Measurements from ENCODE around the gene CGB7.
A peak's percentile ranks its signal among the peaks of the same experiment; 100 is the strongest.
"Not testable (repeated sequence)": the region's sequence is repeated elsewhere in the genome, so short reads cannot be mapped to it uniquely, and the experiment has no call there.

The CGB7 gene

DNA sequence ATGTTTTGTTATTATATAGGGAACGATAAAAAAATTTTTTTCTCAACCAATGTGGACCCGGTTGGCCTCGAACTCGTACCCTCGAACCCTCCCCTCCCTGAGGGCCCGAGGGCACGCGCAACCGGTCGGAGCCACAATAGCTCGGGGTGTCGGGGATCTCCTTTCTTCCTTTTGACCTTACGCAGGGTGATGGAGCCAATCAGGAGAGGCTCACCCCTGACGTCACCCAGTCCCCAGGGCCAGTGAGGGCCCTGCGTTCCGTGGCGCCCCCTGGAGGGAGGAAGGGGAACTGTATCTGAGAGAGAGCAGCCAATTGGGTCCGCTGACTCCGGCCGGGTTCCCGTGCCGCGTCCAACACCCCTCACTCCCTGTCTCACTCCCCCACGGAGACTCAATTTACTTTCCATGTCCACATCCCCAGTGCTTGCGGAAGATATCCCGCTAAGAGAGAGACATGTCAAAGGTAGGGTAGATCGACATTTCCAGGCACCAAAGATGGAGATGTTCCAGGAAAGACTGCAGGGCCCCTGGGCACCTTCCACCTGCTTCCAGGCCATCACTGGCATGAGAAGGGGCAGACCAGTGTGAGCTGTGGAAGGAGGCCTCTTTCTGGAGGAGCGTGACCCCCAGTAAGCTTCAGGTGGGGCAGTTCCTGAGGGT lies 25.8 kb downstream of the CGB7 start, which contains the start of gene CGB2:
Gene CGB2, plus strand, starts transcription at position 249 of the 660 bp plus-strand sequence. Its CDS starts 206 bp downstream, at position 455.
- H3K36me3 ChIP-seq (ENCODE audit: insufficient read depth, low read length); H3K4me1 ChIP-seq (ENCODE audit: insufficient read depth, low read length); H3K27ac ChIP-seq (ENCODE audit: low read depth, low read length); H3K27me3 ChIP-seq (ENCODE audit: insufficient read depth, low read length); H3K9ac ChIP-seq (ENCODE audit: low read depth, low read length); H3K9me3 ChIP-seq (ENCODE audit: insufficient read depth, low read depth, low read length); H3K4me3 ChIP-seq (ENCODE audit: low read length): not testable (repeated sequence)
- WGBS, result 87% methylated on average over 24 of the region's 28 CpGs

- H3K4me3 ChIP-seq (ENCODE audit: low read length); H3K27me3 ChIP-seq (ENCODE audit: insufficient read depth, low read length); H3K4me1 ChIP-seq (ENCODE audit: insufficient read depth, low read length); H3K27ac ChIP-seq (ENCODE audit: low read depth, low read length); H3K9me3 ChIP-seq (ENCODE audit: insufficient read depth, low read depth, low read length); H3K9ac ChIP-seq (ENCODE audit: low read depth, low read length); H3K36me3 ChIP-seq (ENCODE audit: insufficient read depth, low read length): not testable (repeated sequence)
- 97% methylated on average over 4 of the region's 8 CpGs for WGBS
These were observed 27.2 kb downstream of the CGB7 start for GRCh38 chr19:49030323-49030722.

DNA sequence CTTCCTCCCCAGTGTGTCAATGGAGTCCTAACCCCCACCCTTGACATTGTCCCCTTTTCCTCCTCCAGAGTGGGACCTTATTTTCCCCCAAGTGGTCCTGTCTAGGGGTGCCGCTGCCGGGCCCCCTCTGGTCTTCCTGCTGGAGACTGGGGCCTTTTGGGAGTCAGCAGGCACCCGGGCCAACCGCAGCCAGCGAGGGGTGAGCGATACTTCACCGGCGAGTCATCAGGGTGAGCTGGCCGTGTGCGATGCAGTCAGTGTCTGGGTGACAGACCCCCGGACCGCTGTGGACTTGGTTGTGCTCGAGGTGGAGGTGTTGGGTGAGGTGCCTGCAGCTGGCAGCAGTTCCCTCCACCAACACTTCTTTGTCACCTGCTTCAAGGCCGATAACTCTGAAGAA lies 27.8 kb downstream of the CGB7 start:
- H3K27me3 ChIP-seq (ENCODE audit: insufficient read depth, low read length); H3K36me3 ChIP-seq (ENCODE audit: insufficient read depth, low read length); H3K4me1 ChIP-seq (ENCODE audit: insufficient read depth, low read length); H3K27ac ChIP-seq (ENCODE audit: low read depth, low read length); H3K9ac ChIP-seq (ENCODE audit: low read depth, low read length); H3K9me3 ChIP-seq (ENCODE audit: insufficient read depth, low read depth, low read length); H3K4me3 ChIP-seq (ENCODE audit: low read length): not testable (repeated sequence)
- 75% methylated on average over 14 of the region's 14 CpGs for WGBS

DNA sequence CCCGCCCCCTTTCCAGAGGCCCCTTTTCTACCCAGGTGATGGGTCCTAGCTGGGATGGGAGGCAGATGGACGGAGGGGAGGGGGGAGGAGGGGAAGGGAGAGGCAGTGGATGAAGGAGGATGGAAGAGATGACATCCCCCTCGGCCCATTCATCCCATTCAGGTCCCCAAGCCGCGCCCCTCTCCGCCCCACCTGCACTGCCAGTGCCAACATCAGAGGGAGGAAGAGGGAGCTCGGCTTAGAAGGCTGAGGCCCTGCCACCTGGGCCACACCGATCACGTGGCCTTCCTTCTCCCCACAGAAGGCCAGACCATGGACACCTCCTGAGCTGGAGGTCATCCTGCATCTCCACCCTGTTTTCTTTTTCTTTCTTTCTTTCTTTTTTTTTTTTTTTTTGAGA lies 28.9 kb downstream of the CGB7 start:
- WGBS, result 80% methylated on average over 5 of the region's 9 CpGs
- not testable (repeated sequence) for H3K4me1 ChIP-seq (ENCODE audit: insufficient read depth, low read length); H3K9me3 ChIP-seq (ENCODE audit: insufficient read depth, low read depth, low read length); H3K4me3 ChIP-seq (ENCODE audit: low read length); H3K27me3 ChIP-seq (ENCODE audit: insufficient read depth, low read length); H3K36me3 ChIP-seq (ENCODE audit: insufficient read depth, low read length); H3K9ac ChIP-seq (ENCODE audit: low read depth, low read length); H3K27ac ChIP-seq (ENCODE audit: low read depth, low read length)

DNA sequence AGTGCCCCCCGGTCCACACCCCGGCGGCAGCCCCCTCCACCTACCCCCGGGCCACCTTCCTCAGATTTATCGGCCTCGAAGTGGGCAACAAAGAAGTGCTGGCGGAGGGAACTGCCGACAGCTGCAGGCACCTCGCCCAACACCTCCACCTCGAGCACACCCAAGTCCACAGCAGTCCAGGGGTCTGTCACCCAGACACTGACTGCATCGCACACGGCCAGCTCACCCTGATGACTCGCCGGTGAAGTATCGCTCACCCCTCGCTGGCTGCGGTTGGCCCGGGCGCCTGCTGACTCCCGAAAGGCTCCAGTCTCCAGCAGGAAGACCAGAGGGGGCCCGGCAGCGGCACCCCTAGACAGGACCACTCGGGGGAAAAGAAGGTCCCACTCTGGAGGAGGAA lies 31.9 kb downstream of the CGB7 start:
- not testable (repeated sequence) for H3K4me3 ChIP-seq (ENCODE audit: low read length); H3K27me3 ChIP-seq (ENCODE audit: insufficient read depth, low read length); H3K36me3 ChIP-seq (ENCODE audit: insufficient read depth, low read length); H3K9me3 ChIP-seq (ENCODE audit: insufficient read depth, low read depth, low read length); H3K9ac ChIP-seq (ENCODE audit: low read depth, low read length); H3K4me1 ChIP-seq (ENCODE audit: insufficient read depth, low read length); H3K27ac ChIP-seq (ENCODE audit: low read depth, low read length)
- 76% methylated on average over 23 of the region's 23 CpGs for WGBS

- not testable (repeated sequence) for H3K27ac ChIP-seq (ENCODE audit: low read depth, low read length); H3K4me3 ChIP-seq (ENCODE audit: low read length); H3K36me3 ChIP-seq (ENCODE audit: insufficient read depth, low read length); H3K9ac ChIP-seq (ENCODE audit: low read depth, low read length); H3K27me3 ChIP-seq (ENCODE audit: insufficient read depth, low read length); H3K4me1 ChIP-seq (ENCODE audit: insufficient read depth, low read length); H3K9me3 ChIP-seq (ENCODE audit: insufficient read depth, low read depth, low read length)
- no CpG with 5 or more reads among the region's 6 CpGs for WGBS
These were observed 32.5 kb downstream of the CGB7 start for GRCh38 chr19:49025088-49025487.

GRCh38 chr19:49024233-49024632 lies 33.3 kb downstream of the CGB7 start, which contains the start of gene CGB3:
TSS of gene CGB3 (minus strand) at chr19:49024333. CDS start at chr19:49023971, 362 bp downstream.
- H3K27ac ChIP-seq (ENCODE audit: low read depth, low read length); H3K9me3 ChIP-seq (ENCODE audit: insufficient read depth, low read depth, low read length): not testable (repeated sequence)
- 67% methylated on average over 13 of the region's 15 CpGs for WGBS

GRCh38 chr19:49022116-49022515 lies 35.4 kb downstream of the CGB7 start:
- Histone ChIP-seq H3K9me3 (ENCODE audit: insufficient read depth, low read depth, low read length) (no peaks in the 10 kb centered on the region), H3K36me3 (ENCODE audit: insufficient read depth, low read length) (no peaks in the 10 kb centered on the region), H3K4me3 (ENCODE audit: low read length) (no peak overlapping the region), H3K27ac (ENCODE audit: low read depth, low read length) (no peak overlapping the region), H3K4me1 (ENCODE audit: insufficient read depth, low read length) (peaks cover 10% of the 10 kb centered on the region; the same call in 1 of the 2 replicates), H3K27me3 (ENCODE audit: insufficient read depth, low read length) (peaks cover 27% of the 10 kb centered on the region), H3K9ac (ENCODE audit: low read depth, low read length) (no peak overlapping the region)
- WGBS, result 91% methylated on average over 9 of the region's 9 CpGs

More at GRCh38 chr19:49024233-49024632, 33.3 kb downstream of the CGB7 start, which contains the start of gene CGB3:
- not testable (repeated sequence) for H3K4me3 ChIP-seq (ENCODE audit: low read length); H3K9ac ChIP-seq (ENCODE audit: low read depth, low read length); H3K27me3 ChIP-seq (ENCODE audit: insufficient read depth, low read length); H3K36me3 ChIP-seq (ENCODE audit: insufficient read depth, low read length); H3K4me1 ChIP-seq (ENCODE audit: insufficient read depth, low read length)

GRCh38 chr19:49020931-49021895 lies 36.3 kb downstream of the CGB7 start:
- Histone ChIP-seq H3K4me3 (ENCODE audit: low read length) (no peak overlapping the region), H3K4me1 (ENCODE audit: insufficient read depth, low read length) (peaks cover 10% of the 10 kb centered on the region; the same call in 1 of the 2 replicates), H3K27ac (ENCODE audit: low read depth, low read length) (no peak overlapping the region), H3K9me3 (ENCODE audit: insufficient read depth, low read depth, low read length) (no peaks in the 10 kb centered on the region), H3K27me3 (ENCODE audit: insufficient read depth, low read length) (peaks cover 27% of the 10 kb centered on the region), H3K9ac (ENCODE audit: low read depth, low read length) (no peak overlapping the region), H3K36me3 (ENCODE audit: insufficient read depth, low read length) (peaks cover 3% of the 10 kb centered on the region; the same call in 1 of the 2 replicates)
- 71% methylated on average over 16 of the region's 16 CpGs for WGBS

GRCh38 chr19:49020342-49020741 lies 37.2 kb downstream of the CGB7 start:
- H3K9me3 ChIP-seq (ENCODE audit: insufficient read depth, low read depth, low read length), result no peaks in the 10 kb centered on the region
- peaks cover 11% of the 10 kb centered on the region for H3K36me3 ChIP-seq (ENCODE audit: insufficient read depth, low read length)
- no peak overlapping the region for H3K27ac ChIP-seq (ENCODE audit: low read depth, low read length)
- 90% methylated on average over 11 of the region's 11 CpGs for WGBS
- H3K4me1 ChIP-seq (ENCODE audit: insufficient read depth, low read length), result peaks cover 10% of the 10 kb centered on the region; the same call in 1 of the 2 replicates
- H3K4me3 ChIP-seq (ENCODE audit: low read length), result no peak overlapping the region
- no peak overlapping the region for H3K9ac ChIP-seq (ENCODE audit: low read depth, low read length)
- peaks cover 27% of the 10 kb centered on the region for H3K27me3 ChIP-seq (ENCODE audit: insufficient read depth, low read length)

GRCh38 chr19:49019242-49019932 lies 38.2 kb downstream of the CGB7 start:
- H3K9ac ChIP-seq (ENCODE audit: low read depth, low read length), result no peak overlapping the region
- H3K36me3 ChIP-seq (ENCODE audit: insufficient read depth, low read length), result peaks cover 20% of the 10 kb centered on the region
- peak overlapping the region; percentile 34; the same call in 1 of the 2 replicates for H3K4me3 ChIP-seq (ENCODE audit: low read length)
- peaks cover 27% of the 10 kb centered on the region for H3K27me3 ChIP-seq (ENCODE audit: insufficient read depth, low read length)
- peaks cover 10% of the 10 kb centered on the region; the same call in 1 of the 2 replicates for H3K4me1 ChIP-seq (ENCODE audit: insufficient read depth, low read length)
- 76% methylated on average over 41 of the region's 41 CpGs for WGBS
- no peaks in the 10 kb centered on the region for H3K9me3 ChIP-seq (ENCODE audit: insufficient read depth, low read depth, low read length)
- H3K27ac ChIP-seq (ENCODE audit: low read depth, low read length), result no peak overlapping the region
